GM19467 (cell line): ENCODE data around the gene DDX10.
"Not testable (repeated sequence)": the region's sequence is repeated elsewhere in the genome, so short reads cannot be mapped to it uniquely, and the experiment has no call there.

Source experiments
- ATAC-seq: cut with Tn5 transposase; IDR thresholded peaks from one replicate; pipeline ENCODE4 v1.9.1; 2021; ENCODE audit warnings: mild to moderate bottlenecking, moderate library complexity; ENCODE audit not compliant: unreplicated experiment

DDX10 gene

GRCh38 chr11:108817976-108818375 lies 153.1 kb downstream of the DDX10 start:
- no peak for ATAC-seq

DNA sequence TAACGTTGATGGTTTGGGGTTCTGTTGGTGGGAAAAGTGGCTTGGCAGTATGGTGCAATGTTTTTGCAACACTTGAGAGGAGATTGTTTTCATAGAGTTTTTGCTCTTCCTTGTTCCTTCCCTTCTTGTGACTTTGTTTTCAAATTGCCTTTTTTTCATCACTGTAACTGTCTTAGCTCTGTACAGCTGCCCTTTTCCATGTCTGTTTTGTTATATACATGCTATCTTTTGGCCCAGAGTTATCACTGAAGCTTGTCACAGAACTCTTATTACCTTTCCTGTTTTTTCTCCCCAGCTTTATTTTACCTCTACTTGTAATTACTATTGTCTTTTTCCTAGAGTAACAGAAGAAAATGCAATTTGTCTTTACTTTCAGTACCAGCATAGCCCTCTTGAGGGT lies 154.1 kb downstream of the DDX10 start:
- no peak for ATAC-seq

DNA sequence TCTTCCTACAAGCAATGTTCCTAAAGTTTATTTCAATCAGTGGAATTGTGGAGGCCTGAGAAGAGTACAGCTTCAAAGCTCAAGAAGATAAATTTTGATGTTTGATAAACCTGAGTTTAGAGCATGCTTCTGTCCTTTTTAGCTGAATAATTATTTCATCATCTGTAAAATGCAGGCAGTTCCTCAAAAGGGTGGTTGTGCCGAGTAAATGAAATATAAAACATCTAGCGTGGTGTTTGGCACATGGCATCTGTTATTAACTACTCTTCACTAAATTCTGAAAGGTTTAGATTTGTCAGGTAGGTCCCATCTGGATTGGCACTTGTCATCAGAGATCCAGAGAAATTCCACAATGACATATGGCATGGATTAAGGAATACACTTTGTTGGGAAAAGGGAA lies 155.1 kb downstream of the DDX10 start:
- no peak for ATAC-seq

DNA sequence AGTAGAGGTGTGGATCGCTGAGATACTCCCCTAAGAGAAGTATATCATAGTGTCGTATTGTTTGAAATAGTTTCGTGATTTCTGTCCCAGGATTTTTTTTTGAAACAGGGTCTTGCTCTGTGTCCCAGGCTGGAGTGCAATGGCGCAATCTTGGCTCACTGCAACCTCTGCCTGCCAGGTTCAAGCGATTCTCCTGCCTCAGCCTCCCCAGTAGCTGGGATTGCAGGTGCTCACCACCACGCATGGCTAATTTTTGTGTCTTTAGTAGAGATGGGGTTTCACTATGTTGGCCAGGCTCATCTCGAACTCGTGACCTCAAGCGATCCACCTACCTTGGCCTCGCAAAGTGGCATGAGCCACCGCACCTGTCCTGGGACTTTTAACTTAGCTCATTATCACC lies 159.1 kb downstream of the DDX10 start:
- not testable (repeated sequence) for ATAC-seq

DNA sequence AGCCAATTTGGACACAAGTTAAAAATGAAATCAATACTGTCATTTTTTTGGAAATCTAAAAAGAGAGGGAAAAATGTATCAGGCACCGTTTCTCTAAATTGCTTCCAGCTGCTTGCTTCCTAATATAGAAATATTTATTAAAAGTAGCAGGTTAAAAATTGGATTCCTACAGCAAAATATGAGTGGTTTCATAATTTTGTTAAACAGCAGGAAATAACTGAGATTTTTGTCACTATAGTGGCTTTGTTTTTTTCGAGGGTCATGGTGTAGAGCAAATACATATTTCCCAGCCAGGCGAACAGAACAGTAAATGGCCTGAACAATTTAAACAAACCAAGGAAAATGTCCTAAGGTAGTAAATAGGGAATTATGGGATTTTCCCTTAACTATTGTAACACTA lies 159.7 kb downstream of the DDX10 start:
- ATAC-seq: no peak

DNA sequence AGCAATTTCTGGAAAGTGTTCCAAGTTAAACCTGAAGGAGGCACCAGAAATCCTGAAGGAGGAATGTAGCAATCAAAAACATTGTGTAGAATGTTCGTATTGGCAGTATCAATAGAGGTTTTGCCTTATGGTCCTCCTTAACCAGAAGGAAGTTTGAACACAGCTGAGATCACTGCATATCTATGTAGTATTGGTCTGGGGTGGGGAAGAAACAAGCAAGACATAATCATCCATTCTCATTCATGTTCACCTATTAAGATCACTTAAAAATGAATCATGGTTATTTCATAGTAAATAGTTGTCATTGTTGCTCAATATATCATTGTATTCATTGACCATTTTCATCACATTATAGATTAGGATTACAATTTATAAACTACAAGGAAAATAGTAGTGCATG lies 160.5 kb downstream of the DDX10 start:
- ATAC-seq: no peak

- ATAC-seq: no peak
Observed at GRCh38 chr11:108826136-108826535, 161.3 kb downstream of the DDX10 start.

DNA sequence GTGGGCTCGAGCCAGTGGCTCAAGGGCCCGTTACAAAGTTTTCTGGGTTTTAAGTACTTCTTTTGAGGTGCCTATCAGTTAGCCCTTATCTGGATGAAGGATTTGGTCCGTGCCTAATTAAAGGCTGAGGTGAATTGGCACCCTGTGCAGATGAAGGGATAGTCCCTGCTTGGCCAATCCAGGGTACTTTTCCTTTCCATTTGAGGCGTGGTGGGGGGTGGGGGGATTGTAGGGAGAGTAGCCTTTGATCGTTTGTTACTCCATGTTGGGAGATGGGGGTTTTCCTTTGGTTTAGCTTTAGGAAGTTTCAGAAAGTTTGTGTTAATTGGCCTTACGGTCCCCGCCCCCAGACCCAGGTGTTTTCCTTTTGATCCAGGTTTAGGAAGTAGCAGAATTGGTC lies 170.8 kb downstream of the DDX10 start:
- no peak for ATAC-seq

- no peak for ATAC-seq
Observed at GRCh38 chr11:108836541-108836940, 171.7 kb downstream of the DDX10 start.

- peak; percentile 46 for ATAC-seq
Observed at GRCh38 chr11:108838102-108838791, 173.4 kb downstream of the DDX10 start.

- peak; percentile 28 for ATAC-seq
Observed at GRCh38 chr11:108838792-108839105, 173.9 kb downstream of the DDX10 start.

- ATAC-seq: no peak
Observed at GRCh38 chr11:108846009-108846408, 181.1 kb downstream of the DDX10 start.

- ATAC-seq: no peak
Observed at GRCh38 chr11:108847298-108847990, 182.6 kb downstream of the DDX10 start.

DNA sequence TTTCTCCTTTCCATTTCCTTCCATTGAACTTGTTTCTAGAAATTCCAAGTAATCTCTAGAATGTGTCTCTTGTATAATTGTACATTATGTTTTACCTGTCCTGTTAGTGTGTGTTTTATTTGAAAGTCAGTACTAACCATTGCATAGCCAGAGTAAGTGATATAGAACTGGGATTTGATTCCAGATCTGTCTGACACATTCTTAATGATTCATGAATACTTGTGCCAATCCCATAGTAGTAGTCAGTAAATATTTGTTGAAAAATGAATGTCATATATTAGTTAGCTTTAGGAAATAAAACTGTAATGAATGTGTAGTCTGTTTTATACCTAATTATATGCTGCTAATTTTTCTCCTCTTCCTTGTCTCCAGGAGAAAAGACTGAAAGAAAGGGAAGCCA lies 186.9 kb downstream of the DDX10 start:
- no peak for ATAC-seq

DNA sequence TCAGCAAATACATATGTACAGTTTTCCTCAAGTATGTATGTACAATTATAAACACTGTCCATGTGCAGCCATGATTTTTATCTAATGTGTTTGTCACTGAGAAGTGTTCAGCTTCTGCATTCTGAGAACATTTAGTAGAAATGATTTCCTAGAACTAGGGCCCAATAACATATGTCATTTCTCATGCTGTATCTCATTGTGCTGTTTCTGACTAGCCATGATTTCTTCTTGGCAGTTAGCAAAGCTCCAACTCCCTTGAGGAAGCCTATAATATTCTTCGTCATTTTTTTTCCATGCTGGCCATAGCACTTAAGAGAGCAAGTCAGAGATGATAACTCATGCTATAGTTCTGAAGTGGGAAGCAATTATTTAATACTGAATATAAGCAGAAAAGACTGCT lies 187.8 kb downstream of the DDX10 start:
- ATAC-seq: no peak

GRCh38 chr11:108853151-108853550 lies 188.3 kb downstream of the DDX10 start:
- ATAC-seq: no peak

- ATAC-seq: peak; percentile 35
Observed at GRCh38 chr11:108853864-108854263, 189.0 kb downstream of the DDX10 start.

DNA sequence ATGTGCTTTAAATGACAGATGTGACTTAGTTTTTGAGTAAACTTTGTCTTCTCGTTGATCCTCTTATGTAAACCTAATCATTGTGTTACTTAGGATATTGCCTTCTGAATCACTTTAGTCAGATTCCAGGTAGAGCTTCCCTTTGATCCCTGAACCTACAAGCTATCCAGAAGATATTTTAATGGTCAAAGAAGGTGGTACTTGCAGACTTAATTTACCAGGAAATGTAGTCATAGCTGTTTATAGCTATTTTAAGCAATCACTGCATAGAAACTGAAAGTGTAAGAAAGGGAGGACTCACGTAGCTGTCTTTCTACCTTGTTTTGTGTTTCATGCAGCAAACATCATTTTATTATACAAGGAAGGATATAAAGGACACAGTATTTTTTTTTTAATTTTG lies 189.5 kb downstream of the DDX10 start:
- peak; percentile 93 for ATAC-seq

GRCh38 chr11:108857382-108857781 lies 192.5 kb downstream of the DDX10 start:
- no peak for ATAC-seq

DNA sequence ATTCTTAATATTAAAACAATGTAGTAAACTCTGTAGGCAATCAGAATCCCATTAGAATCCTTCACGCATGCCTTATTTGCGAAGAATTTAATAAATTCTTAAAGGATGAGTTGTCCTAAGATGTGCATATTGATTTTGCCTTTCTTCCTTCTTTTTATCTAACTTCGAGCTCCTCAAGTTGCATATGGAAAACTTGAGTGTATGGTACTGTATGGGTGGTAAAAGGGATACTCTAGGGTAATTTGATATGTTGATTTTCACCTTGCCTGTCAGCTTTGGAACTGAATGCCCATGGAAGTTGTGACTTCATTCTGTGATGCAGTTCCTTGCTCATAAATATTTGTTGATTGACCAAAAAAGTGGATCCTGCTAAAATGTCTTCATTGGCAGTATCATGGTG lies 193.8 kb downstream of the DDX10 start:
- no peak for ATAC-seq

DNA sequence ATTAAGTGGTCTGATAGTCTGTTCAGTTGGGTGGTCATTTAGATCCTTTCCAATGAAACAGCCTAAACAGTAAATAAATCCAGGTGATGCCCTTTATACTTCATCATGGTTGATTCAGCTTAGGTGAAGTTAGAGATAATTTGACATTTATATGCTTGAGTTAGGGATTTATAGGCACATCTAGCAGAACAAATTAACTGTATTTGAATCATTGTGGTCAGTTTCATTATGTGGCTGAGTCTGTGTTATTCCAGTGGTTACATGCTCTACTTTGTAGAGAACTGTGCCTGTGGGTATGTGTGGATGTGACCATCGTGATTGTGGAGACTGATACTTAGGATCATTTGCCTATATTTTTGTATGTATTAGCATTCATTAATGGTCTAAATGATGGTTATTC lies 194.6 kb downstream of the DDX10 start:
- no peak for ATAC-seq

DNA sequence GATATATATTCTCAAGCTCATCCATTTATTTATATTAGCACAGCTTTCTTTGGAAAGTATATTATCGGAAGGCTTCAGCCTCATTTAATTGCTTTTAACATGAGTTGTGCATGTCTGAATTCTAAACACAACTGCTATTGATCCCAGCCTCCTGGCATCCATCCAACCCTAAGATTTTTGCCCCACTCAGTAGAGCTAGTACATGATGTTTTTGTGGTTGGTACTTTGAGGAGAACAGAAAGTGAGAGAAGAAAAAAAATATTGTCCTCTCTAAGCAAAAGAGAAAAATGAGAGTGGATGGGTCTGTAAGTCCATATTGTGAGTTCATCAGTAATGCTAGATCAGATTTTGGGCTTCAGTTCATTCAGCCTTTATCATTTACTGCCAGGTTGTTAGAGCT lies 198.7 kb downstream of the DDX10 start:
- no peak for ATAC-seq

- ATAC-seq: no peak
Observed at GRCh38 chr11:108865406-108865805, 200.5 kb downstream of the DDX10 start.
